ENCODE measurements around the gene TMEM165.

DNA sequence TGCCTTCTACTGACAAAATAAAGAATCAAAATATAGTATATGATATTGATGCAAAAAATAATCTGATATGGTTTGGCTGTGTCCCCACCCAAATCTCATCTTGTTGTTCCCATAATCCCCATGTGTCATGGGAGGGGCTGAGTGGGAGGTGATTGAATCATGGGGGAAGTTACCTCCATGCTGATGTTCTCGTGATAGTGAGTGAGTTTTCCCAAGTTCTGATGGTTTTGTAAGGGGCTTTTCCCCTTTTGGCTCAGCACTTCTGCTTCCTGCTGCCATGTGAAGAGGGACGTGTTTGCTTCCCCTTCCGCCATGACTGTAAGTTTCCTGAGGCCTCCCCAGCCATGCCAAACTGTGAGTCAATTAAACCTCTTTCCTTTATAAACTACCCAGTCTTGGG, 70.2 kb downstream of the TMEM165 start:
- no peak for TF ChIP-seq SIN3A (IDR thresholded peaks at IDR 0.05; ENCODE audit: borderline replicate concordance, insufficient read depth, low read length)
- TF ChIP-seq, protein P1, sequence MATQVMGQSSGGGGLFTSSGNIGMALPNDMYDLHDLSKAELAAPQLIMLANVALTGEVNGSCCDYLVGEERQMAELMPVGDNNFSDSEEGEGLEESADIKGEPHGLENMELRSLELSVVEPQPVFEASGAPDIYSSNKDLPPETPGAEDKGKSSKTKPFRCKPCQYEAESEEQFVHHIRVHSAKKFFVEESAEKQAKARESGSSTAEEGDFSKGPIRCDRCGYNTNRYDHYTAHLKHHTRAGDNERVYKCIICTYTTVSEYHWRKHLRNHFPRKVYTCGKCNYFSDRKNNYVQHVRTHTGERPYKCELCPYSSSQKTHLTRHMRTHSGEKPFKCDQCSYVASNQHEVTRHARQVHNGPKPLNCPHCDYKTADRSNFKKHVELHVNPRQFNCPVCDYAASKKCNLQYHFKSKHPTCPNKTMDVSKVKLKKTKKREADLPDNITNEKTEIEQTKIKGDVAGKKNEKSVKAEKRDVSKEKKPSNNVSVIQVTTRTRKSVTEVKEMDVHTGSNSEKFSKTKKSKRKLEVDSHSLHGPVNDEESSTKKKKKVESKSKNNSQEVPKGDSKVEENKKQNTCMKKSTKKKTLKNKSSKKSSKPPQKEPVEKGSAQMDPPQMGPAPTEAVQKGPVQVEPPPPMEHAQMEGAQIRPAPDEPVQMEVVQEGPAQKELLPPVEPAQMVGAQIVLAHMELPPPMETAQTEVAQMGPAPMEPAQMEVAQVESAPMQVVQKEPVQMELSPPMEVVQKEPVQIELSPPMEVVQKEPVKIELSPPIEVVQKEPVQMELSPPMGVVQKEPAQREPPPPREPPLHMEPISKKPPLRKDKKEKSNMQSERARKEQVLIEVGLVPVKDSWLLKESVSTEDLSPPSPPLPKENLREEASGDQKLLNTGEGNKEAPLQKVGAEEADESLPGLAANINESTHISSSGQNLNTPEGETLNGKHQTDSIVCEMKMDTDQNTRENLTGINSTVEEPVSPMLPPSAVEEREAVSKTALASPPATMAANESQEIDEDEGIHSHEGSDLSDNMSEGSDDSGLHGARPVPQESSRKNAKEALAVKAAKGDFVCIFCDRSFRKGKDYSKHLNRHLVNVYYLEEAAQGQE (IDR thresholded peaks at IDR 0.05; ENCODE audit: insufficient read depth in 1 of 2, low read depth in 2 of 2, low read length in 2 of 2), result no peak
- TF ChIP-seq POLR2AphosphoS5 (IDR thresholded peaks at IDR 0.05; ENCODE audit: low read depth, low read length), result no peak
- TF ChIP-seq TAF1 (IDR thresholded peaks at IDR 0.05; ENCODE audit: borderline replicate concordance, insufficient read depth, low read length), result no peak
- no peak for TF ChIP-seq FOXP2 (optimal IDR thresholded peaks at IDR 0.05; ENCODE audit: borderline replicate concordance, extremely low read depth, extremely low read length, insufficient read depth)

Measured in PFSK-1 (cell line).